CD14-positive monocyte (primary cell): ENCODE results near the gene OTULIN. TPM values are rescaled to one million over a fixed set of nuclear protein-coding genes. Genes with fewer than 3 reads are reported as not detected.
A peak's percentile ranks its signal among the peaks of the same experiment; 100 is the strongest.

Experiments used
- DNase-seq, 3 donors: peaks; one replicate each; pipeline ENCODE4 v3.0.0-alpha.2; 2011 to 2022
- H2AFZ ChIP-seq: 2 replicates; pipeline ENCODE4 v1.6.0; 2012; ENCODE audit warnings: mild to moderate bottlenecking, low read depth, low read length, inconsistent platforms; ENCODE audit not compliant: insufficient read depth, poor library complexity, severe bottlenecking
- H3K27ac ChIP-seq, 2 donors: 1 replicate in 1 of 2; 2 replicates in 1 of 2; pipeline ENCODE4 v1.5.1; 2012 to 2013; ENCODE audit warnings: low read length in 2 of 2, control low read depth in 1 of 2, inconsistent platforms in 1 of 2, low read depth in 1 of 2, mild to moderate bottlenecking in 1 of 2
- H3K27me3 ChIP-seq, 2 donors: one replicate each; pipeline versions ENCODE4 v1.6.0 to v1.6.1; 2011 to 2013; ENCODE audit warnings: low read length in 2 of 2; ENCODE audit not compliant: control insufficient read depth in 2 of 2, insufficient read depth in 2 of 2
- H3K36me3 ChIP-seq, 2 donors: replicated peaks in 1 of 2; 1 replicate in 1 of 2; 2 replicates in 1 of 2; pipeline versions ENCODE4 v1.5.1 to v1.6.1; 2012 to 2013; ENCODE audit warnings: low read length in 2 of 2, control low read depth in 1 of 2, inconsistent platforms in 1 of 2, mild to moderate bottlenecking in 1 of 2; ENCODE audit not compliant: insufficient read depth in 2 of 2, control insufficient read depth in 1 of 2
- H3K4me1 ChIP-seq, 2 donors: 1 replicate in 1 of 2; 2 replicates in 1 of 2; pipeline versions ENCODE4 v1.5.1 to v1.6.1; 2012 to 2013; ENCODE audit warnings: low read length in 2 of 2, control low read depth in 1 of 2, inconsistent platforms in 1 of 2, mild to moderate bottlenecking in 1 of 2, moderate library complexity in 1 of 2; ENCODE audit not compliant: insufficient read depth in 2 of 2, control insufficient read depth in 1 of 2
- H3K4me2 ChIP-seq: replicated peaks from 2 replicates; pipeline ENCODE3; 2012; ENCODE audit warnings: low read length, moderate library complexity, mild to moderate bottlenecking; ENCODE audit not compliant: poor library complexity, severe bottlenecking; ENCODE audit errors: extremely low read depth
- H3K4me3 ChIP-seq, 3 experiments: fragments of 200-600 bp in 1 of 3; sonication (generic) in 1 of 3; replicated peaks in 1 of 3; 1 replicate in 2 of 3; 2 replicates in 1 of 3; pipeline ENCODE4 v1.5.1; 2011 to 2013; ENCODE audit warnings: low read length in 3 of 3, mild to moderate bottlenecking in 3 of 3, control low read depth in 2 of 3, low read depth in 2 of 3, inconsistent platforms in 1 of 3, moderate library complexity in 1 of 3
- H3K79me2 ChIP-seq: 2 replicates; pipeline ENCODE4 v1.6.0; 2012; ENCODE audit warnings: mild to moderate bottlenecking, control low read depth, inconsistent platforms, low read length, moderate library complexity; ENCODE audit not compliant: insufficient read depth
- H3K9ac ChIP-seq: 2 replicates; pipeline ENCODE4 v1.6.0; 2017; ENCODE audit warnings: low read length, mild to moderate bottlenecking; ENCODE audit not compliant: insufficient read depth, poor library complexity, severe bottlenecking
- H3K9me3 ChIP-seq, 2 donors: replicated peaks in 1 of 2; 1 replicate in 1 of 2; 2 replicates in 1 of 2; pipeline versions ENCODE4 v1.5.1 to v1.6.1; 2012 to 2013; ENCODE audit warnings: low read length in 2 of 2, control low read depth in 1 of 2; ENCODE audit not compliant: control insufficient read depth in 1 of 2, insufficient read depth in 1 of 2
- H4K20me1 ChIP-seq: 2 replicates; pipeline ENCODE4 v1.6.0; 2012; ENCODE audit warnings: mild to moderate bottlenecking, low read length, control low read depth, moderate library complexity; ENCODE audit not compliant: insufficient read depth
- H3K27ac Mint-ChIP-seq, 7 donors: one replicate each; pipeline ENCODE4 v1.8.0; 2020; ENCODE audit warnings: mild to moderate bottlenecking in 7 of 7, mixed read lengths in 7 of 7, moderate library complexity in 6 of 7, inconsistent platforms in 2 of 7
- H3K27me3 Mint-ChIP-seq, 3 donors: one replicate each; pipeline ENCODE4 v1.8.0; 2021 to 2022; ENCODE audit warnings: low read depth in 3 of 3, mild to moderate bottlenecking in 3 of 3, mixed read lengths in 3 of 3, moderate library complexity in 3 of 3, inconsistent platforms in 1 of 3
- H3K36me3 Mint-ChIP-seq, 2 donors: one replicate each; pipeline ENCODE4 v1.8.0; 2020; ENCODE audit warnings: mixed read lengths in 2 of 2, inconsistent platforms in 1 of 2, mild to moderate bottlenecking in 1 of 2
- H3K4me1 Mint-ChIP-seq: one replicate; pipeline ENCODE4 v1.8.0; 2020; ENCODE audit warnings: mild to moderate bottlenecking, mixed read lengths
- H3K4me3 Mint-ChIP-seq, 2 donors: one replicate each; pipeline ENCODE4 v1.8.0; 2020; ENCODE audit warnings: mild to moderate bottlenecking in 2 of 2, mixed read lengths in 2 of 2, moderate library complexity in 1 of 2
- H3K9me3 Mint-ChIP-seq, 7 donors: one replicate each; pipeline ENCODE4 v1.8.0; 2020 to 2022; ENCODE audit warnings: mixed read lengths in 7 of 7, mild to moderate bottlenecking in 6 of 7, moderate library complexity in 6 of 7, inconsistent platforms in 2 of 7
- WGBS: methylation state at CpG from one replicate; pipeline ENCODE4 v1.1.5; 2013; ENCODE audit warnings: missing lambda C conversion rate; ENCODE audit not compliant: insufficient coverage; 5-methylcytosine and 5-hydroxymethylcytosine counted together
- intact Hi-C, 2 donors: fragments of 100-400 bp; cut with micrococcal nuclease; formaldehyde crosslinking; loops; one replicate each; pipeline versions ENCODE4 v1.15.0 to v1.15.1; 2023
- polyA plus RNA-seq, 3 donors: library from polyadenylated mRNA; depleted of rRNA in 1 of 3; unstranded in 2 of 3; stranded (reverse) in 1 of 3; fragments of 300-500 nt in 2 of 3; fragments of >200 nt in 1 of 3; fragmentation: Illumina TruSeq in 2 of 3; gene quantifications; 1 replicate in 2 of 3; 2 replicates in 1 of 3; pipeline ENCODE4 v1.2.3, GENCODE V29; 2012 to 2021
- TF ChIP-seq, protein P1 (sequence below): fragments of 200-600 bp; IDR thresholded peaks from one replicate; pipeline ENCODE4 v1.8.0; 2022; ENCODE audit warnings: antibody characterized with exemption, mild to moderate bottlenecking

Gene OTULIN
- polyA plus RNA-seq, 3 donors = 13.7 to 14.2 (median 14.0) TPM

GRCh38 chr5:14708551-14708950 lies 44.0 kb downstream of the OTULIN start:
- Histone ChIP-seq H3K27ac (no peak overlapping the region), H3K79me2 (no peaks in the 10 kb centered on the region), H3K27me3 (no peaks in the 10 kb centered on the region), H3K36me3 (peaks cover 76 to 100% of the 10 kb centered on the region in 2 donors), H3K4me2 (no peak overlapping the region), H2AFZ (no peak overlapping the region), H3K4me3 (no peak overlapping the region), H3K9ac (no peak overlapping the region), H3K4me1 (no peaks in the 10 kb centered on the region), H4K20me1 (peaks cover 10% of the 10 kb centered on the region), H3K9me3 (peaks cover 0 to 9% of the 10 kb centered on the region in 2 donors)
- DNase-seq = no peak
- WGBS = 100% methylated on average over 4 of the region's 5 CpGs
- Mint-ChIP-seq H3K4me3 (no peak overlapping the region), H3K27ac (no peak overlapping the region), H3K36me3 (peaks cover 89 to 97% of the 10 kb centered on the region in 2 donors), H3K4me1 (peaks cover 7% of the 10 kb centered on the region), H3K9me3 (peaks cover 0 to 13% (median 5%) of the 10 kb centered on the region in 7 donors), H3K27me3 (peaks cover 0 to 1% (median 0%) of the 10 kb centered on the region in 3 donors)
- intact Hi-C loops = no loop called here
- TF ChIP-seq, protein P1, sequence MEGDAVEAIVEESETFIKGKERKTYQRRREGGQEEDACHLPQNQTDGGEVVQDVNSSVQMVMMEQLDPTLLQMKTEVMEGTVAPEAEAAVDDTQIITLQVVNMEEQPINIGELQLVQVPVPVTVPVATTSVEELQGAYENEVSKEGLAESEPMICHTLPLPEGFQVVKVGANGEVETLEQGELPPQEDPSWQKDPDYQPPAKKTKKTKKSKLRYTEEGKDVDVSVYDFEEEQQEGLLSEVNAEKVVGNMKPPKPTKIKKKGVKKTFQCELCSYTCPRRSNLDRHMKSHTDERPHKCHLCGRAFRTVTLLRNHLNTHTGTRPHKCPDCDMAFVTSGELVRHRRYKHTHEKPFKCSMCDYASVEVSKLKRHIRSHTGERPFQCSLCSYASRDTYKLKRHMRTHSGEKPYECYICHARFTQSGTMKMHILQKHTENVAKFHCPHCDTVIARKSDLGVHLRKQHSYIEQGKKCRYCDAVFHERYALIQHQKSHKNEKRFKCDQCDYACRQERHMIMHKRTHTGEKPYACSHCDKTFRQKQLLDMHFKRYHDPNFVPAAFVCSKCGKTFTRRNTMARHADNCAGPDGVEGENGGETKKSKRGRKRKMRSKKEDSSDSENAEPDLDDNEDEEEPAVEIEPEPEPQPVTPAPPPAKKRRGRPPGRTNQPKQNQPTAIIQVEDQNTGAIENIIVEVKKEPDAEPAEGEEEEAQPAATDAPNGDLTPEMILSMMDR = no peak

DNA sequence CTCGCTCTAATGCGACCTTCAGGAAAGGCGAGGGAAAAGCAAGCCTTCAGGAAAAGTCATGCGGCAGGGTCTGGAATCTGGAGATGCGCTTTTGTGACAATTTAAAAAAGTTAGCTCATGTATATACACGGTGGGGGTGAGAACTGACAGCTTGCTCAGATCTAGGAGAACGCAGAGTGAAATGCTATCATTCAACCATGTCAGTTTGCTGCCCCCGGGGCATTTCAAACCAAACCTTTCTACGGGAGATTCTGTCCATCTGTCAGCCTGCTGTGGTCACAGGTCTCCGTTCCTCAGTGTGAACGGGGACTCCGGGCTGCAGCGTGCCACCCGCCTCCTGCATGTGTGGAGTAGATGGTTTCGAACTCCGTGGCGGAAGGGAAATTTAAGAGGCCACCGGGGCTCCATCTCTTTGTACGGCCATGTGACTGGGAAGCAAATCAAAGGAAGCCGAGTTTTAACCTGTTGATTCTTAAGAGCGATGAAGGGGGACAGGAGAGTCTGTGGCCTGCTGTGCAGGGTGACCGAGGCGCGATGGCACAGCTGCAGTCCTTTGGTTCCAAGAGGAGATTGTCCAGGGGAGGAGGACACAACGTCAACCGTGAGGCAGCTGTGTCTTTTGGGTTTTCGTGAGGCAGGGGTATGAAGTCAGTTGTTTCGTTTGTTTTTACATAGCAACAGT lies 45.9 kb downstream of the OTULIN start:
- intact Hi-C loops = no loop called here
- Histone ChIP-seq H3K4me2 (no peak overlapping the region), H4K20me1 (peaks cover 9% of the 10 kb centered on the region), H3K9ac (no peak overlapping the region), H3K36me3 (peaks cover 69 to 86% of the 10 kb centered on the region in 2 donors), H2AFZ (no peak overlapping the region), H3K27ac (no peak overlapping the region), H3K4me3 (no peak overlapping the region), H3K9me3 (peaks cover 0 to 9% of the 10 kb centered on the region in 2 donors), H3K79me2 (no peaks in the 10 kb centered on the region), H3K27me3 (no peaks in the 10 kb centered on the region), H3K4me1 (no peaks in the 10 kb centered on the region)
- H3K4me3 Mint-ChIP-seq = no peak overlapping the region
- TF ChIP-seq, protein P1 = no peak
- H3K36me3 Mint-ChIP-seq = peaks cover 81 to 95% of the 10 kb centered on the region in 2 donors
- DNase-seq = no peak
- H3K27me3 Mint-ChIP-seq = no peaks in the 10 kb centered on the region
- peak overlapping the region in 2 of 7 donors; percentile 32 to 61 for H3K27ac Mint-ChIP-seq
- WGBS = 98% methylated on average over 21 of the region's 28 CpGs
- H3K9me3 Mint-ChIP-seq = peaks cover 0 to 13% (median 7%) of the 10 kb centered on the region in 7 donors
- H3K4me1 Mint-ChIP-seq = peaks cover 13% of the 10 kb centered on the region
